Adrenal gland (tissue), 5 donors: ENCODE data around the gene LPCAT1.

Experiments
- CTCF ChIP-seq, 6 experiments: fragments of 450-650 bp in 4 of 6; fragments of 200-600 bp in 2 of 6; sonication (generic) in 1 of 6; IDR thresholded peaks; 1 replicate in 5 of 6; 2 replicates in 1 of 6; pipeline versions ENCODE4 v1.5.1 to v1.8.0; 2016 to 2021; ENCODE audit warnings: antibody characterized with exemption in 6 of 6, mild to moderate bottlenecking in 2 of 6, moderate library complexity in 1 of 6
- POLR2A ChIP-seq, 2 donors: fragments of 450-650 bp; IDR thresholded peaks; one replicate each; pipeline ENCODE4 v1.6.1; 2017; ENCODE audit warnings: antibody characterized with exemption in 2 of 2, mild to moderate bottlenecking in 2 of 2, moderate library complexity in 1 of 2
- donor health status: DM: no; HTN: no; CAD: no.

DNA sequence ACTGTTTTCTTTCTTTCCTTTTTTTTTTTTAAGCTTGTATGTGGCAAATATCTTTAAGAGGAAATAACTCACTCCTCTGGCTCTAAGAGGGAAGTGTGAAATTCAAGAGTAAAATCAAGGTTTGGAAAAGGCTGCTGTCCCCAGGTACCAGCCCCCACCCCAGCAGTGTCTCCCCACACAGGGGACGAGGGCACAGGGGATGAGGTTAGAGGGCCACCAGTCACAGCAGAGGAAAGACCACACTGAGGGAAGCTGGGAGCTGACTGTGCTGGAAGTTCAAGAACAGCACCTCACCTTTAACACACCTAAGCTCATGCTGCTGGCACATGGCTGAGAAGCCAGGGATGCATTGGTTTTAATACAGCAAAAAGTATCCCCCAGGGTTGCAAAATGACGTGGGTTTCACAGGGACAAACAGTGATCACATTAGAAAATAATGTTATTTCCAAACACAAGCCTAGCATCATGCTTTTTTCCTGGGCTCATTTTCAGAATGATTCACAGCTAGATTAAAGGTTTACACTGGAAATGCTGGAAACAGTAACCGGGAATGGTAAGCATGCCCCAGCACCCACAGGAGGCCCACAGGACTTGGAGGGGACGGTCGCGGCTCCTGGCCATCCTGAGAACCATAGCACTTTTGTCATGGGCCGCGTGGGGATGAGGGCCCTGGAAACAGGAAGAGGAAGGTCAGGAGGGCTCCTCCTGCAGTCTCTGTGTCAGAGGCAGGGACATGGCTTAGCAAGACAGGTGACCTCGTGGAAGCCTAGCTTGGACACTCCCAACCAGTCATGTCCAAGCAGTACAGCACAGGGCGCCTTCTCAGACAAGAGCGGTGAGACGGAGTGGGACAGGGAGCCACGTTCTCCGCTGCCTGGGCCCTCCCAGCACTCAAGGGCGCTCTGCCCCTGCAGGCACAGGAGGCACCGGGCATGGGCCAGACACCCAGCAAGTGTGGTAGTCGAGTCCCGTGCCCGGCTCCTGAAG, 6.9 kb downstream of the LPCAT1 start:
- no peak for TF ChIP-seq CTCF (IDR thresholded peaks at IDR 0.05)
- TF ChIP-seq POLR2A (IDR thresholded peaks at IDR 0.05), result no peak
